GM21825 (cell line): ENCODE measurements around the gene MOV10L1.

Source experiments
- ATAC-seq: cut with Tn5 transposase; IDR thresholded peaks from one replicate; pipeline ENCODE4 v1.9.1; 2021; ENCODE audit warnings: mild to moderate bottlenecking, moderate library complexity; ENCODE audit not compliant: unreplicated experiment

Gene MOV10L1

DNA sequence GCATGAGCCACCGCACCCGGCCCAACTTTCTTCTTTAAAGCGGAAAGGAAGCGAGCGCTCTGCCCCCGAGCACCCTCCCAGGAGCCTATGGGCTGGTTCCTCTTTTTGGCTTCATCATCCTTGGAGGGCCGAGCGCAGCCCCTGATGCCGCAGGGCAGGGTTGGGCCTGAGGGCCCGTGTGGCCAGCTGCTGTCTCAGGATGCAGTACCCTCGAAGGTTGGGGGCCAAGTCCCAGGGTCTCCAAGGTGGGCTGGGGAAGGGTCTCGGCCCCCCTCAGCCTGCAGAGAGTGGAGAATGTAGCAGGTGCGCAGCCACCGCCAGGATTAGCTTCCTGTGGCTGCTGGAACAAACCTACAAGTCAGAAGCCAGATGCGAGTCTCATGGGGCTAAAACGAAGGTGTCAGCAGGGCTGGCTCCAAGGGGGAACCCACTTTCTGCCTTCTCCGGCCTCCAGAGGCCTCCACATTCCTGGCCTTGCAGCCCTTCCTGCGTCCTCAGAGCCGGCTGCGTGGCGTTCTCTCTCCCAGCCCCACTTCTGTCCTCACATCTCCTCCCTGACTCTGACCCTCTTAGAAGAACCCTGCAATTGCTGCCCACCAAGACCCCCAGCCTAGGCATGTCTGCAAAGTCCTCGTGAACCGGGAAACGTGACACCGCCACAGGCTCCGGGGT, 83.6 kb downstream of the MOV10L1 start:
- no peak for ATAC-seq

DNA sequence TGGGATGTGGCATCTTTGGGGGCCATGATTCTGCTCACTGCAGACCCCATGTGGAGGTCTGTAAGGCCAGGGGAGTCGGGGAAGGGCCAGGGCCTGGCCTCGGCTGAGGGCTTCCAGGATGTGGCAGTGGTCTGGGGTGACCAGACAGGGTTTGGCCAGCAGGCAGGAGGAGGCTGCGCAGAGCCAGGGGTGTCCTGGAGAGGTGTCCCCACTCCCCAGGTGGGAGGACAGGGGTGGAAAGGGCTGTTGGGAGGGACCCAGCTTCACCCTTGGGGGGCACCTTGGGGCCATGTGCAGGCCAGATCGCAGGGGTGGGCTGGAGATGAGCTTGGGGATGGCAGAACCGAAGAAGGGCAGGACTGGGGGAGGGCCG, 84.2 kb downstream of the MOV10L1 start:
- ATAC-seq: no peak

DNA sequence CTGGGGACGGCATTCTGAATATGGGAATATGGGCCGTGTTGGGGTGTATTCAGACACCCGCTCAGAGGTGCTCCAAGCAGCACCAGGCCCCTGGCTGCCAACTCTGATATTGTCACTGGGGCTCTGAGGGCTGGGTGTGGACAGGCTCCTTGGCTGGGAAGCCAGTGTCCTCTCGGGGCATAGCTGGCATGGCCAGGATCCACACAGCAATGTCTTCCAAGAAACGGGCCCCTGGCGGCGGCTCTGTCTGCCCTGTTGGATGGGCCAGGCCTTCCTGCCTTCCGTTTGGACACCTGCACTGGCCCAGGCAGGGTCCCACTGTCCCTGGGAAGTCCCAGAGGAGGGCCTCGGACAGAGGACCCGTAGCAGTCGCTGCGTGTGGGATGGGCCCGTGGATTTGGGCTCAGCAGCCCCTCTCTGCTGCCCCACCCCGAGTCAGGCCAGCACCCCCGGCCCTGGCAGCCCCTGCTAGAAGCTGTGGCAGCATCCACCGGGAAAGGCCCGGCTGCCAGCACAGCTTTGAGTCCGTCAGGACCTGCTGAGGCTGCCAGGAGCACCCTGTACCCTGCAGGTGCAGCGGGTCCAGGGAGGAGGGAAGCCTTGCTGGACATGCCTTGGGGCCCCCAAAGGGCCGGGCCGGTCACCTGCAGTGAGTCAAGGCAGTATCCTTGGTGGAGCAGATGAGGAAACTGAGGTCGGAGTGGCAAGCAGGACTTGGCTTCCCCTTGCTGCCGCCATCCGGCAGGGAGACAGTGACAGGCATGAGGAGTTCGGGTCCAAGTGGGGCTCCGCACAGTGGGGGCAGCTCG, 84.8 kb downstream of the MOV10L1 start:
- ATAC-seq: no peak

DNA sequence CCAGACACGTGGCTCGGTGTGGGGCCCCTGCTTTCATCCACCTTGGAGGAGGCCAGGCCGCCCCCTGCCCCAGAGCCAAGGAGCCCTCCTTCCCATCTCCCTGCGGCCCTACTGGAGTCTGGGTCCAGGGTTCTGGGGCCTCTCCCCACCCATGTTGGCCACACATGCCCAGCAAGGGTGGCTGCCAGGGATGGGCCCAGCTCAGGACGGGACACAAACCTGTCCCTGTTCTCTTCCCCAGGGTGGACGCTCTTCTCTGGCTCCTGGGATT, 85.3 kb downstream of the MOV10L1 start:
- no peak for ATAC-seq

DNA sequence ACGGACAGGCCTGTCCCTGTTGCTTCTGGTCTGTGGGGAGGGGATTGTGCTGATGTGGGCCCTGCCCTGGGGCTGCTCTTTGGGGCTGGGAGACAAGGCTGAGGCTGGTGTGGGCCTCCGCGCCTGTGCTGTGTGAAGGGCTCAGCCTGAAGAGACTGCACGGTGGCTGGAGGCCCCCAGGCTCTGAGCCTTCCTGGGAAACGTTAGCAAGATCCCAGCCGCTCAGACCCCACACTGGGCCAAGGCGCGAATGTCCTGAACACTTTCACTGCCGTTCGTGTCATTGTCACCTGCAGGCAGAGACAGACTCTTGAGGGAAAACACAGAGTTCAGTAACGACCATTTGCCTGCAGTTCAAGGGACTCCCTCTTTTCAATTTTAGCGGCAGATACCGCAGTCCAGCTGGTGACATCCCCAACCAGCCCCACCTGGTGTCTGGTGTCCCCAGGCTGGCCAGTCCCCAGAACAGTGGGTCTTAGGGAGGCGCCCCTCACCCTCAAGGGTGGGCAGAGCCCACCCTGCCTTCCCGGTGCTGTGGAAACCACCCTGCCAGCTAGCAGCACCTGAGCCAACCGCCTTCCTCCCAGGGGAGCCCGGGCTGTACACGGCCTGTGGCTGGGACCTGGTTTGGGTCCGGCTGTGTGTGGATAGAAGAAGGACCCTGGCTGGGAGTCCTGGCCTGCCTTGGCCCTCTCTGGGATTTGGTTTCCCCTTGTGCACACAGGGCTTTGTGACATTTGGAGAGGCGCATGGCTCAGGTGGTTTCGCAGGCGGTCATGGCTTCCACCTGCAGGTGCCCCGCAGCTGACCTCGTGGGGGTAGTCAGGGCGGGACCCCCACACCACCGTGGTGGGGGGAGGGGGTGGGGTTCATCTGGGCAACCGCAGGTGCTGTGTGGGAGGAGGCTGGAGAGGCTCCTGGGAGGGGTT, 86.4 kb downstream of the MOV10L1 start:
- no peak for ATAC-seq

DNA sequence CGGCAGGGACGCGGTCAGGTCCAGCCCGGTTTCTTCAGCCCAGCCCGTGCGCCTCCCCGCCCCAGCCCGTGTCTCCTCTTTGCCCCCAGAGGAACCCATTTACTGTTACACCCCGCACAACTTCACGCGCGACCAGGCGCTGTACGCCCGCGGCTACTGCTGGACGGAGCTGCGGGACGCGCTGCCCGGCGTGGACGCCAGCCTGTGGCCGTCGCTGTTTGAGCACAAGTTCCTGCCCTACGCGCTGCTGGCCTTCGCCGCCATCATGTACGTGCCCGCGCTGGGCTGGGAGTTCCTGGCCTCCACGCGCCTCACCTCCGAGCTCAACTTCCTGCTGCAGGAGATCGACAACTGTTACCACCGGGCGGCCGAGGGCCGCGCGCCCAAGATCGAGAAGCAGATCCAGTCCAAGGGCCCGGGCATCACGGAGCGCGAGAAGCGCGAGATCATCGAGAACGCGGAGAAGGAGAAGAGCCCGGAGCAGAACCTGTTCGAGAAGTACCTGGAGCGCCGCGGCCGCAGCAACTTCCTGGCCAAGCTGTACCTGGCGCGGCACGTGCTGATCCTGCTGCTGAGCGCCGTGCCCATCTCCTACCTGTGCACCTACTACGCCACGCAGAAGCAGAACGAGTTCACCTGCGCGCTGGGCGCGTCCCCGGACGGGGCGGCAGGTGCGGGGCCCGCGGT, 87.2 kb downstream of the MOV10L1 start:
- no peak for ATAC-seq

DNA sequence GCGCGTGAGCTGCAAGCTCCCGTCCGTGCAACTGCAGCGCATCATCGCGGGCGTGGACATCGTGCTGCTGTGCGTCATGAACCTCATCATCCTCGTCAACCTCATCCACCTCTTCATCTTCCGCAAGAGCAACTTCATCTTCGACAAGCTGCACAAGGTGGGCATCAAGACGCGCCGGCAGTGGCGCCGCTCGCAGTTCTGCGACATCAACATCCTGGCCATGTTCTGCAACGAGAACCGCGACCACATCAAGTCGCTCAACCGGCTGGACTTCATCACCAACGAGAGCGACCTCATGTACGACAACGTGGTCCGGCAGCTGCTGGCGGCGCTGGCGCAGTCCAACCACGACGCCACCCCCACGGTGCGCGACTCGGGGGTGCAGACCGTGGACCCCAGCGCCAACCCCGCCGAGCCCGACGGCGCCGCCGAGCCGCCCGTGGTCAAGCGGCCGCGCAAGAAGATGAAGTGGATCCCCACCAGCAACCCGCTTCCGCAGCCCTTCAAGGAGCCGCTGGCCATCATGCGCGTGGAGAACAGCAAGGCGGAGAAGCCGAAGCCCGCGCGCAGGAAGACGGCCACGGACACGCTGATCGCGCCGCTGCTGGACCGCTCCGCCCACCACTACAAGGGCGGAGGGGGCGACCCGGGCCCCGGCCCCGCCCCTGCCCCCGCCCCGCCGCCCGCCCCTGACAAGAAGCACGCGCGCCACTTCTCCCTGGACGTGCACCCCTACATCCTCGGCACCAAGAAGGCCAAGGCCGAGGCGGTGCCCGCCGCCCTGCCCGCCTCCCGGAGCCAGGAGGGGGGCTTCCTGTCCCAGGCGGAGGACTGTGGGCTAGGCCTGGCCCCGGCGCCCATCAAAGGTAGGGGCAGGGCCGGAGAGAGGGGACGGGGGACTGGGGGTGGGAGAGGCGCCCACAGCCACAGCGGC, 88.0 kb downstream of the MOV10L1 start:
- ATAC-seq: no peak

DNA sequence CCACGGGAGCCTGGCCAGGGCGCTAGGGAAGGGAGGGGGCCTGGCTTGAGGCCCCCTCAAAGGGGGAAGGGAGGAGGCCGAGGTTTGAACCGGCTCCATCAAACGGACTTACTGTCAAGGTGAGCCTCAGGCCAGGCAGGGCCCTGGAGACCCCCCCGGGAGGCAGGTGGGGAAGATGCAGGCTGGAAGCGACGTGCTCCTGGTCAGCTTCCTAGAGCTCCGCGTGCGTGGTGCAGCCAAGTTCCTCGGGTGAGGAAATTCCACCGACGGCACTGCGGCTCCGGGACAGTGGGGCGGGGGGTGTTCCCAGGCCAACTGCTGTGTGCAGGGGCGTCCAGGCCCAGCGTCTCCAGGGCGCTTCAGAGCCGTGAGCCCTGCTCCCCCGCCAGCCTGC, 88.7 kb downstream of the MOV10L1 start:
- ATAC-seq: no peak

DNA sequence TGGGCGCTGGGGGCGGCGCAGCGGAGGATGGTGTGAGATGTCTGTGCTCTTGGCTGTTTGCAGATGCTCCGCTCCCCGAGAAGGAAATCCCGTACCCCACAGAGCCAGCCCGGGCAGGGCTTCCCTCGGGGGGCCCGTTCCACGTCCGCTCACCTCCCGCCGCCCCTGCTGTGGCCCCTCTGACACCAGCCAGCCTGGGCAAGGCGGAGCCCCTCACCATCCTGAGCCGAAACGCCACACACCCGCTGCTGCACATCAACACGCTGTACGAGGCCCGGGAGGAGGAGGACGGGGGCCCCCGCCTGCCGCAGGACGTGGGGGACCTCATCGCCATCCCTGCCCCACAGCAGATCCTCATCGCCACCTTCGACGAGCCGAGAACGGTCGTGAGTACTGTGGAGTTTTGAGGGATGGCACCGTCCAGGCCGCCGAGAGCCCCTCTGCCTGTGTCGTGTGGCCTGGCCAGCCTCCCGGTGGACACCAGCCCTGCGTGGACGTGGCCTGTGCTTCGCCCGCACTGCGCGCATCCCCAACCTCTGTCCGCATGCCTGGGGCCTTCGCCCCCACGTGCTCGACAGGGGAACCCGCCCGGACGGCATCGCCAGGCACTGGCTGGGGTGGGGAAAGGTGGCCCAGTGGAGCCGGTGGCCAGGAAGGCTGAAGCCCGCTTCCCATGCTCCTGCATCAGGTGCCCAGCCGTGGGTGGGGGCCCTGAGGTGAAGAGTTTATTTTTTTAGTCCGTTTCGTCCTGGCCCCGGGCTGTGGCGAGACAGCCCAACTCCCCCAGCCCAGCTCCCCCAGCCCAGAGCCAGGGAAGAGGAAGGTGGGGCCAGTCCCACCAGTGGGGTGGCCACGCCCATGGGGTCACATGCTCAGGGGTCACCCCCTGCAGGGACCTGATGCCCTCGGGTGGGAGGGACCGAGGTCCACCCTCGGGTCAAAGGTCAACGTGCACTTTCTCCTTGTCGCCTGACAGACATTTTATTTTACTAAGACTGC, 89.4 kb downstream of the MOV10L1 start:
- ATAC-seq: no peak

DNA sequence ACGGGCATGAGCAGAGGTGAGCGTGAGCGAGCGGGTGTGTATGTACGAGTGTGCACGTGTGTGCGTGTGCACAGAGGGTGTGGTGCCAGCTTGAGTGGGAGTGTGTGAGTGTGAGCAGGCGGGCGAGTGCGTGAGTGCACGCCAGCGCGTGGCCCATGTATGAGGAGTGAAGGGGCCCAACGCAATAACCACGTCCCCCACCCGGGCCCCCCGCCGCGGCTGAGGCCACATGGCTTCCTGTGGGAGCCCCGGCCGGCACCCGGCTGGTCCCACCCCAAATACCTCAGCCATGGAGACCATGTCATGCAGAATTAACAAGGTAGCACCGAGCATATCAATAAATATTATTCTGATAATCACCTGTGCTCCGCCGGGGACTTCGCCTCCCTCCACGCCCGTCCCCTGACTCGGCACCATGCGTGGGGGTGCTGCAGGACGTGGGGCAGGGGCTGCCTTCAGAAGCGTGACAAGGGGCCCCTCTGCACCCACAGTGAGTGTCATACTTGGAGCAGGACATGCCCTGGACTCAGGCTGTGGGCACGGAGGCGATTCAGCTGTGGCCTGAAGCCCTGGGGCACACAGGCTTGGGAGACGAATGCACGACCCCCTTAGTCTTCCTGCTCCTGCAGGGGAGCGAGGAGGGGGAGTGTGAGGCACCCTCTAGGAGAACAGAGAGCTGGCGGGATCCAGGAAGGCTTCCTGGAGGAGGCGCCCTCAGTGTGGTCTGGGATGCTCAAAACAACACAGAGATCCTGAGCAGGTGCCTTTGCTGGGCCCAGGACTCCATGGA, 90.3 kb downstream of the MOV10L1 start:
- ATAC-seq: no peak

DNA sequence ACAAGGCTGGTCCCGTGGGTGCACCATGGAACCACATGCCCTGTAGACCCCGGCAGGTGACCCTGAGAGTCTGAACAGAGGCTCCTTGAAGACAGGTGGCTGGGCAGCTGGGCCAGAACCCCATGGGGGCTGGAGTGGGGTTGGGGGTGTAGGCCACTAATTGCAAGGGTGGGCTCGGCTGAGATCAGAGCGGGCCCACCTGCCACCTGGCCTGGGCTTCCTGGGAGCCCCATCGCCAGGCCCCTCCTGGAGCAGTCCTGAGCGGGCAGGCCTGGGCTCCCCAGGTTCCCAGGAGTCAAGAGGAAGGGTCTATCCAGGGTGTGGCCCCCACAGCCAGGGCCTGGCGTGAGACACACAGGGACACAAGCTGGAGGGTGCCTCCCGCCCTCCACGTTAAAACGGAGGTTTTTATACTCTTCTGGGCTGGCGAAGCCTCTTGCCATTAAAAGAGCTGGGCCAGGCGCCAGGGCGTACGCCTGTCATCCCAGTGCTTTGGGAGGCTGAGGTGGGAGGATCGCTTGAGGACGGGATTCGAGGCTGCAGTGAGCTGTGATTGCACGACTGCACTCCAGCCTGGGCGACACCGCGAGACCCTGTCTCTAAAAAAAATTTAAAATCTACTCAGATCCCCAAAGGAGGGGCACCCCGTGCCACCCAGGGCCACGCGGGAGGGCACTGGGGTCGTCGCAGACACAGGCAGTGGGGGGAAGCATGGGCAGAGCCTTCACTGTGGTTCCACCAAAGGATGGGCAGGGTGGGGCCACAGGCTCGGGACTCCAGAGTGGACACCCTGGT, 91.1 kb downstream of the MOV10L1 start:
- ATAC-seq: no peak

DNA sequence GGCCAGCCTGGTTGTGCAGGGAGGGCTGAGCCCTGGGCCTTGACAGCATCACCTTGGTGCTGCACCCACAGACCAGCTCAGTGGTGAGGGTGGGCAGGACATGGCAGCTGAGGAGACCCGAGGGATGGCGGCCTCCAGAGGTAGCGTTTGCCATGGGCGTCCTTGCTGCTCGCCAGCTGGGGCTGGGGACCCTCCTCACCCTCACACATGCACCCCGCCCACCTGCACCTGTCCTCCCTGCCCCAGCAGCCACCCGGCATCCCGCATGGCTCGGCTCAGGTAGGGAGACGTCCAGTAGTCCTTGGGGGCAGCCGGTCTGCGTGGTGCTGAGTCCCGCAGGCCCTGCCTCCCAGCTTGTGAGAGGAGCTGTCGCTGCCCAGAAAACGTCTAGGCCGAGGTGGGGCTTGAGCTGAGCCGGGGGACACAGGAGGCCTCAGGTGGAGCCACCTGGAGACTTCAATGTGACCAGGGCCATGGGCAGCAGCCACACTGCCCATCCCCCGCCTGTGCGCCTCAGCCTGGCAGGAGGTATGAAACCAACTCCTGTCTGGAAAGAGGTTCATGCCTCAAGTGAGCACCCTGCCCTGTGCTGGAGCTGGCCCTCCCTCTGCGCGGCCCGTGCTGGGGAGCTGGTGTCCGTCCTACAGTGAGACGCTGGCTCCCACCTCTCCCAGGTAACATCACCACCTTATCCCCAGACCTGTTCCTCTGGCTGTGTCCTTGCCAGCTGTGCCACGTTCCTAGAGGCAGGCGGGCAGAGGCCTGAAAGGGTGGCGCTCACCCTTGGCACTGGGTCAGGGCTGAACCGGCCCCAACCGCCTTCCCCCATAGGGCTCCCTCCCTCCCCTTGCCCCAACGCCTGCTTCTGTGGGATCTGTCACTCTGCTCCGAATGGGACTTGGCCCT, 92.6 kb downstream of the MOV10L1 start:
- ATAC-seq: no peak

DNA sequence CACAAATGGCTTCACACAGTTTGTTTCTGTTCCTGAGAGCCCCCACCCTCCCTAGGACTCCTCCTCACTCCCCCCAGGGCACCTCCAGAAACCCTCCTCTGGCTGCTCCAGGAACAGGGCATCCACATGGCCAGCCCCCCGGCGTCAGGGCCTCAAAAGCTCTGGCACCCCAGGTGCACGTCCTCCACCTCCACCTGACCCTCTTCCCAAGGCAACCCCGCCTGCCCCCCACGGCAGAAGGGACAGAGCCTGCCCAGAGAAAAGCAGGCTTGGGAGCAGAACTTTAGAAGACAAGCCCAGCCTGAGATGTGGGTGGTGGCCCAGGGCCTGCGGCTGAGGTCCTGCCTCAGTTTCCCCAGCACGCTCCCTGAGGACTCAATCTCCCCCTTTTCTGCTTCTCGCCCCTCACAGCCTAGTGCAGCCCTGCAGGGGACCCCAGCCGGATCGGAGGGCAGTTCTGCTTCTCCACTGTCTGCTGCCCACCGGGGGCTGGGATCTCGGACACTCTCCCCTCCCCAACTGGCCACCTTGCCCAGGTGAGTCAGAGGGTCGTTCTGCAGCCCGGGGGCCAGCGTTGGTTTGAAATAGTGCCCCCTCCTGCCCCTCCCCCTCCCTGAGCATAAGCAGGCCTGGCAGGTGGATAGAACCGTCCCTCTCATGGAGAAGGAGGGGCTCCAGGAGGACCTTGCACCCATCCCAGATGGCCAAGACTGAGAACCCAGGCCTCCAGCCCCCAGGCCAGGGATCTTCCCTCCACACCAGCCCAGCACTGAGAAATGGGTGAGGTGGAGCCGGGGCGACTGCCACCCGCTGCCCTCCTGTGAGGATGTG, 93.5 kb downstream of the MOV10L1 start:
- ATAC-seq: no peak

DNA sequence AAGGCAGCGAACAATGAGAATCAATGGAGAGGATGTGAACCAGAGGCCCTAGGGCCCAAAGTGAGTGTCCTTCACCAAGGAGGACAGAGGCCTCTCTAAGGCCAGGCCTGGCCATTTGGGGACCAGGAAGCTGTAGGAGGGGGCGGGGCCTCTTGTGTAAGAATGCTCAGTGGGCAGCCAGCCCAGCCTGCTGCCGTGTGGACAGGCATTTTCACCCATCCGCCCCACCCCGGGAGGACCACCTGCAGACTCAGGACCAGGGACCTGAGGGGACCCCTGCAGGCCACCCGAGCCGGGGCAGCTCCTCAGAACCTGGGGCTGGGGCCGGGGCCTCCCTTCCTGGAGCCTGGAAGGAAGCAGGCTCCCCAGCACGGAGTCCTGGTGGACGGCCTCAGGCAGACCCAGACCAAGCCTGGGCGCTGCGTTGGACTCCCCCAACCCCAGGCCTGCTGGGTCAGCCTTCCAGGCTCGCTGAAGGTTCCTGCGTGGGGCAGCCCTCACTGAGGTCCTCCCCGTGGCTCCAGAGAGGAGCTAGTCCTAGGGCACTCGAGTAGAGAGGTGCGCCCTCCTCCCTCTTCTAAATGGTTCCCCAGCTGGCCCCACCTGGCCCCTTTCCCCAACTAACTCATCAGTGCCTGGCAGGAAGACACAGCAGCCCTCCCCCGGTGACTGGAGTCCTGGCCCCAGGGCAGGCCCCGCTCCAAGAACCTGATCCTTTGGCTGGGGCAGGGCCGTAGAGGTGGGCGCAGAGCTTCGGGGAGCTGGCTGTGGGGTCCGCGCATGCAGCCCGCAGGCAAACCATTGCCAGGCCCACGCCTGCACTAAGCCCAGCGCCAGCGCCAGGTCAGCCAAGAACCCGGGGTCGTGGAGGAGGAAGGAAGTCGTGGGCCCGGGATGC, 94.4 kb downstream of the MOV10L1 start:
- ATAC-seq: no peak
